ENCODE results near the gene SLC16A14.

DNA sequence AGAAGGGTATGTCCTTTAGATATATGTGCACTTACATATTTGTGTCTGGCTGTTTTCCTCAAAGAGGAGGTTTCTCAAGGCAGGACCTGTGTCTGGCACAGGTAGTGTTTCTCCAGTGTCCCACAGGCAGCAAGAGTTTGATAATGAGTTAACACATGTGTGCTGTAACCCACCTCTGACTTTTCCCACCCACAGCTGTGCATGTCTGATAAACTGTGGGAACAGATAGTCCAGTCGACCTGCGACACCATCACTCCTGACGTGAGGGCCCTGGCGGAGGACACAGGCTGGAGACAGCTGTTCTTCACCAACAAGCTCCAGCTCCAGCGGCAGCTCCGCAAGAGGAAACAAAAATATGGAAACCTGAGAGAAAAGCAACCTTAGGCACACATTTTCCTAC is 58.2 kb downstream of the SLC16A14 start:
- TF ChIP-seq, protein P1, sequence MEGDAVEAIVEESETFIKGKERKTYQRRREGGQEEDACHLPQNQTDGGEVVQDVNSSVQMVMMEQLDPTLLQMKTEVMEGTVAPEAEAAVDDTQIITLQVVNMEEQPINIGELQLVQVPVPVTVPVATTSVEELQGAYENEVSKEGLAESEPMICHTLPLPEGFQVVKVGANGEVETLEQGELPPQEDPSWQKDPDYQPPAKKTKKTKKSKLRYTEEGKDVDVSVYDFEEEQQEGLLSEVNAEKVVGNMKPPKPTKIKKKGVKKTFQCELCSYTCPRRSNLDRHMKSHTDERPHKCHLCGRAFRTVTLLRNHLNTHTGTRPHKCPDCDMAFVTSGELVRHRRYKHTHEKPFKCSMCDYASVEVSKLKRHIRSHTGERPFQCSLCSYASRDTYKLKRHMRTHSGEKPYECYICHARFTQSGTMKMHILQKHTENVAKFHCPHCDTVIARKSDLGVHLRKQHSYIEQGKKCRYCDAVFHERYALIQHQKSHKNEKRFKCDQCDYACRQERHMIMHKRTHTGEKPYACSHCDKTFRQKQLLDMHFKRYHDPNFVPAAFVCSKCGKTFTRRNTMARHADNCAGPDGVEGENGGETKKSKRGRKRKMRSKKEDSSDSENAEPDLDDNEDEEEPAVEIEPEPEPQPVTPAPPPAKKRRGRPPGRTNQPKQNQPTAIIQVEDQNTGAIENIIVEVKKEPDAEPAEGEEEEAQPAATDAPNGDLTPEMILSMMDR (IDR thresholded peaks at IDR 0.05 in 2 of 3, conservative IDR thresholded peaks at IDR 0.05 in 1 of 3; ENCODE audit: borderline replicate concordance in 1 of 3, insufficient read depth in 1 of 3, low read depth in 2 of 3, low read length in 2 of 3) = no peak
- TF ChIP-seq EZH2 (IDR thresholded peaks at IDR 0.05) (no peak), EZH2phosphoT487 (IDR thresholded peaks at IDR 0.05; ENCODE audit: borderline replicate concordance) (no peak), RAD21 (IDR thresholded peaks at IDR 0.05; ENCODE audit: low read depth) (no peak), YY1 (IDR thresholded peaks at IDR 0.05; ENCODE audit: extremely low read depth, insufficient replicate concordance, low read depth, low read length) (no peak), POLR2AphosphoS5 (IDR thresholded peaks at IDR 0.05; ENCODE audit: low read depth, low read length) (no peak), POLR2A (IDR thresholded peaks at IDR 0.05; ENCODE audit: borderline replicate concordance, extremely low read depth, insufficient read depth, insufficient read length) (no peak), JUND (IDR thresholded peaks at IDR 0.05) (no peak), FOSL1 (IDR thresholded peaks at IDR 0.05; ENCODE audit: low read depth) (no peak), ELF1 (IDR thresholded peaks at IDR 0.05; ENCODE audit: borderline replicate concordance, low read depth) (no peak), SIN3A (IDR thresholded peaks at IDR 0.05; ENCODE audit: low read depth) (no peak)
- TF ChIP-seq, protein P2, sequence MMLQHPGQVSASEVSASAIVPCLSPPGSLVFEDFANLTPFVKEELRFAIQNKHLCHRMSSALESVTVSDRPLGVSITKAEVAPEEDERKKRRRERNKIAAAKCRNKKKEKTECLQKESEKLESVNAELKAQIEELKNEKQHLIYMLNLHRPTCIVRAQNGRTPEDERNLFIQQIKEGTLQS (IDR thresholded peaks at IDR 0.05) = no peak
- TF ChIP-seq, protein P3, sequence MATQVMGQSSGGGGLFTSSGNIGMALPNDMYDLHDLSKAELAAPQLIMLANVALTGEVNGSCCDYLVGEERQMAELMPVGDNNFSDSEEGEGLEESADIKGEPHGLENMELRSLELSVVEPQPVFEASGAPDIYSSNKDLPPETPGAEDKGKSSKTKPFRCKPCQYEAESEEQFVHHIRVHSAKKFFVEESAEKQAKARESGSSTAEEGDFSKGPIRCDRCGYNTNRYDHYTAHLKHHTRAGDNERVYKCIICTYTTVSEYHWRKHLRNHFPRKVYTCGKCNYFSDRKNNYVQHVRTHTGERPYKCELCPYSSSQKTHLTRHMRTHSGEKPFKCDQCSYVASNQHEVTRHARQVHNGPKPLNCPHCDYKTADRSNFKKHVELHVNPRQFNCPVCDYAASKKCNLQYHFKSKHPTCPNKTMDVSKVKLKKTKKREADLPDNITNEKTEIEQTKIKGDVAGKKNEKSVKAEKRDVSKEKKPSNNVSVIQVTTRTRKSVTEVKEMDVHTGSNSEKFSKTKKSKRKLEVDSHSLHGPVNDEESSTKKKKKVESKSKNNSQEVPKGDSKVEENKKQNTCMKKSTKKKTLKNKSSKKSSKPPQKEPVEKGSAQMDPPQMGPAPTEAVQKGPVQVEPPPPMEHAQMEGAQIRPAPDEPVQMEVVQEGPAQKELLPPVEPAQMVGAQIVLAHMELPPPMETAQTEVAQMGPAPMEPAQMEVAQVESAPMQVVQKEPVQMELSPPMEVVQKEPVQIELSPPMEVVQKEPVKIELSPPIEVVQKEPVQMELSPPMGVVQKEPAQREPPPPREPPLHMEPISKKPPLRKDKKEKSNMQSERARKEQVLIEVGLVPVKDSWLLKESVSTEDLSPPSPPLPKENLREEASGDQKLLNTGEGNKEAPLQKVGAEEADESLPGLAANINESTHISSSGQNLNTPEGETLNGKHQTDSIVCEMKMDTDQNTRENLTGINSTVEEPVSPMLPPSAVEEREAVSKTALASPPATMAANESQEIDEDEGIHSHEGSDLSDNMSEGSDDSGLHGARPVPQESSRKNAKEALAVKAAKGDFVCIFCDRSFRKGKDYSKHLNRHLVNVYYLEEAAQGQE (IDR thresholded peaks at IDR 0.05; ENCODE audit: low read depth) = no peak

All from HCT116 (cell line).